ENCODE data around the gene GPR3.

The GPR3 gene

GRCh38 chr1:27361044-27361402 is 31.4 kb upstream of the GPR3 start:
- no peak for DNase-seq (ENCODE audit: low read depth in 1 of 2, low spot score in 1 of 2)
- Histone ChIP-seq H3K27ac (replicated peaks) (no peak overlapping the region), H3K27me3 (ENCODE audit: insufficient read depth, poor library complexity, severe bottlenecking) (peaks cover 6% of the 10 kb centered on the region), H3K4me3 (replicated peaks; ENCODE audit: insufficient read depth, low read length) (peak overlapping the region; percentile 61)
- TF ChIP-seq POLR2AphosphoS5 (IDR thresholded peaks at IDR 0.05; ENCODE audit: low read depth) (no peak), SPI1 (IDR thresholded peaks at IDR 0.05; ENCODE audit: borderline replicate concordance, low read depth) (no peak), CTCF (IDR thresholded peaks at IDR 0.05; ENCODE audit: insufficient read depth, low read length) (no peak), GABPA (IDR thresholded peaks at IDR 0.05; ENCODE audit: low read depth) (no peak), REST (IDR thresholded peaks at IDR 0.05; ENCODE audit: insufficient replicate concordance, low read depth) (no peak)

GRCh38 chr1:27361553-27361952 is 30.9 kb upstream of the GPR3 start:
- no peak overlapping the region for H3K4me3 ChIP-seq (replicated peaks; ENCODE audit: insufficient read depth, low read length)
- no peak overlapping the region for H3K27ac ChIP-seq (replicated peaks)
- peaks cover 6% of the 10 kb centered on the region for H3K27me3 ChIP-seq (ENCODE audit: insufficient read depth, poor library complexity, severe bottlenecking)
- no peak for DNase-seq (ENCODE audit: low read depth in 1 of 2, low spot score in 1 of 2)
- TF ChIP-seq POLR2AphosphoS5 (IDR thresholded peaks at IDR 0.05; ENCODE audit: low read depth) (no peak), SPI1 (IDR thresholded peaks at IDR 0.05; ENCODE audit: borderline replicate concordance, low read depth) (no peak), GABPA (IDR thresholded peaks at IDR 0.05; ENCODE audit: low read depth) (no peak), CTCF (IDR thresholded peaks at IDR 0.05; ENCODE audit: insufficient read depth, low read length) (no peak), REST (IDR thresholded peaks at IDR 0.05; ENCODE audit: insufficient replicate concordance, low read depth) (no peak)

DNA sequence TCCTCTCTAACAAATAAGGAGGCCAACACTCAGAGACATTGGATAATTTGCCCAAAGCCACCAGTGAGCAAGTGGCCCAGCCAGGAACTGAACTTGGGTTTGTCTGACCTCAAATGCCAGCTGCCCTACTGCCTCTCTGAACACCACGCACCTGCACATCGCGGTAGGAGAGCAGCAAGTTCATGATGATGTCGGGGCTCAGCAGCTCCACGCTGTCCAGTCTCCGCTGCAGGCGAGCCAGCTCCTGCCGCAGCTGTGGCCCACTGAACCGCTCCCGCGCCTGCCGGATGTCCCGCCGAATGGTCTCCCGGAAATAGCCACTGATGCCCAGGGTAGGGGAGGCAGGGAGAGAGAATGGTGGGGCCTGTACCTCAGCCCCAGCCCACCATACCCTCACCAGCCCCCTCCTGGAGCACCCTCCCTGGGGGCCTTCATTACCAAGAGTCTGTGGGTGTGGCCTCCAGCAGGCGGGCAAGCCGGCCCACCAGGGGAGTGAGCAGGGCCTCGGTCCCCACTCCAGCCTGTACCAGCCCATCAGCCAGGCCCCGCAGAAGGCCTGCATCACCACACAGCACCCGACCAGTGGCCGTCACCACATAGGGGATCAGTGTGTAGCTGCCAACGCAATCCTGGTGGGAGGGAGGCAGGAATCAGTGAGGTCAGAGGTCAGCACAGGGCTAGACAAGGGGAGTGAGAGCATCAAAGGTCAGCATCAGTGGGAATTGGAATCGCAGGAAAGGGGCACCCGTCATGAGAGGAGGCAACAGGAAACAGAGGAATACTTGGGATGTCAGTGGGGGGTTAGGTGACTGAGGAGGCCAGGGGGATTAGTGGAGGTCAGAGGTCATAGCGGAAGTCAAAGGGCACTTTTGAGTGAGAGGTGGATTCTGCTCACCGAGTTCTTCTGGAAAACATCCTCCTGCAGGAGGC is 28.4 kb upstream of the GPR3 start:
- TF ChIP-seq REST (IDR thresholded peaks at IDR 0.05; ENCODE audit: insufficient replicate concordance, low read depth), result no peak
- TF ChIP-seq CTCF (IDR thresholded peaks at IDR 0.05; ENCODE audit: insufficient read depth, low read length), result no peak
- no peak for DNase-seq (ENCODE audit: low read depth in 1 of 2, low spot score in 1 of 2)
- Histone ChIP-seq H3K27ac (replicated peaks) (no peak overlapping the region), H3K4me3 (replicated peaks; ENCODE audit: insufficient read depth, low read length) (no peak overlapping the region), H3K27me3 (ENCODE audit: insufficient read depth, poor library complexity, severe bottlenecking) (peaks cover 5% of the 10 kb centered on the region)
